ENCODE measurements around the gene UNC5A. TPM values are rescaled to one million over a fixed set of nuclear protein-coding genes. Genes with fewer than 3 reads are reported as not detected.
A peak's percentile ranks its signal among the peaks of the same experiment; 100 is the strongest.

Gene UNC5A
- total and polyA plus RNA-seq, 9 of the 15 experiments (the other 6 are each of a cell fraction or from before 2014, with no cell fraction given) = not detected

GRCh38 chr5:176806137-176806536 lies 4.2 kb upstream of the UNC5A start:
- no TSS peak for BruUV-seq (replicated peaks)
- CTCF ChIA-PET (ENCODE audit: low intra/inter-chr PET ratio) = no interaction called here
- TF ChIP-seq CREB3 (tag; conservative IDR thresholded peaks at IDR 0.05; ENCODE audit: low read depth) (0 out of 2 replicates have a peak, but pooled peaks have one; percentile 22), REST (IDR thresholded peaks at IDR 0.05; ENCODE audit: borderline replicate concordance) (peak; percentile 97), REST (CRISPR knock-in tag; IDR thresholded peaks at IDR 0.05; ENCODE audit: low read depth) (peak; percentile 86), PRPF4 (IDR thresholded peaks at IDR 0.05; ENCODE audit: insufficient read depth, low read depth, low read length, poor library complexity, severe bottlenecking) (no peak), EHMT2 (IDR thresholded peaks at IDR 0.05) (peak; percentile 96), LEF1 (IDR thresholded peaks at IDR 0.05) (no peak), AFF1 (IDR thresholded peaks at IDR 0.05; ENCODE audit: low read depth in 1 of 2, partially characterized antibody in 2 of 2) (peak in 1 of 2 experiments; percentile 52), CXXC5 (CRISPR knock-in tag; IDR thresholded peaks at IDR 0.05) (0 out of 2 replicates have a peak, but pooled peaks have one; percentile 29), ZNF766 (CRISPR knock-in tag; conservative IDR thresholded peaks at IDR 0.05) (peak; percentile 63; the same call in 1 of the 2 replicates)

More at GRCh38 chr5:176806137-176806536, 4.2 kb upstream of the UNC5A start:
- Histone ChIP-seq H3K9ac (ENCODE audit: insufficient read depth in 1 of 2, low read depth in 2 of 2, low read length in 2 of 2) (no peak overlapping the region), H3K79me2 (ENCODE audit: control insufficient read depth, insufficient read depth, low read length) (no peaks in the 10 kb centered on the region), H3K27me3 (ENCODE audit: control insufficient read depth in 2 of 2, insufficient read depth in 2 of 2, low read length in 2 of 2) (peaks cover 14 to 43% of the 10 kb centered on the region in 2 experiments; a peak in 4 of 5 replicates), H3K4me2 (ENCODE audit: insufficient read depth, low read length) (no peak overlapping the region), H2AFZ (ENCODE audit: low read depth, low read length) (no peak overlapping the region), H4K20me1 (replicated peaks; ENCODE audit: control insufficient read depth, insufficient read depth, low read length) (peaks cover 12% of the 10 kb centered on the region), H3K36me3 (ENCODE audit: control insufficient read depth, insufficient read depth, low read length) (no peaks in the 10 kb centered on the region), H3K9me1 (ENCODE audit: control insufficient read depth, insufficient read depth, low read length) (no peaks in the 10 kb centered on the region), H3K27ac (ENCODE audit: extremely low read depth, low read depth, low read length) (no peak overlapping the region), H3K4me1 (replicated peaks in 1 of 2; ENCODE audit: control insufficient read depth in 2 of 2, insufficient read depth in 2 of 2, low read length in 2 of 2) (peaks cover 0 to 19% of the 10 kb centered on the region in 2 experiments; a peak in 2 of 5 replicates), H3K4me3 (no peak overlapping the region), H3K9me3 (replicated peaks; ENCODE audit: control insufficient read depth, insufficient read depth, low read depth, low read length) (no peaks in the 10 kb centered on the region)
- in situ Hi-C loops (cut with MboI) (no loop called here), intact Hi-C loops (cut with micrococcal nuclease) (loop anchor here (10.0 kb wide), 1 partner anchor 141 kb away; no protein-coding TSS in a partner anchor)
- 0% methylated on average over 1 of the region's 1 CpG for WGBS (ENCODE audit: insufficient coverage, low coverage, missing lambda C conversion rate)
- ATAC-seq (no peak), FAIRE-seq (peak; percentile 55), DNase-seq (ENCODE audit: extremely low read depth in 1 of 4, low spot score in 3 of 4) (no peak)
- POLR2A ChIA-PET = no interaction called here
